Activated CD4-positive, alpha-beta T cell treated with anti-CD3 and anti-CD28 coated beads, Interleukin-2, amount 50 U/mL, for 4 hours (primary cell): ENCODE results near the gene KDM1A.

Source experiments
- DNase-seq, 2 experiments: peaks; one replicate each; pipeline ENCODE4 v3.0.0-alpha.2; 2020

The KDM1A gene

GRCh38 chr1:23079025-23079424 lies 59.8 kb downstream of the KDM1A start:
- DNase-seq, result no peak

- DNase-seq, result no peak
Observed at GRCh38 chr1:23080885-23081284, 61.6 kb downstream of the KDM1A start.

GRCh38 chr1:23081376-23081775 lies 62.1 kb downstream of the KDM1A start:
- DNase-seq, result no peak

- DNase-seq, result no peak
Observed at GRCh38 chr1:23083714-23084480, 64.6 kb downstream of the KDM1A start.

- DNase-seq, result no peak
Observed at GRCh38 chr1:23084880-23085279, 65.6 kb downstream of the KDM1A start.

- DNase-seq, result no peak
Observed at GRCh38 chr1:23085696-23086095, 66.4 kb downstream of the KDM1A start.

- no peak for DNase-seq
Observed at GRCh38 chr1:23088027-23088426, 68.8 kb downstream of the KDM1A start.

- DNase-seq, result no peak
Observed at GRCh38 chr1:23090056-23090455, 70.8 kb downstream of the KDM1A start.

GRCh38 chr1:23091545-23091944 lies 72.3 kb downstream of the KDM1A start:
- no peak for DNase-seq

GRCh38 chr1:23092447-23092846 lies 73.2 kb downstream of the KDM1A start:
- no peak for DNase-seq

- no peak for DNase-seq
Observed at GRCh38 chr1:23097316-23097715, 78.0 kb downstream of the KDM1A start.

GRCh38 chr1:23098463-23099170 lies 79.3 kb downstream of the KDM1A start:
- peak; percentile 52 to 57 for DNase-seq

- DNase-seq, result no peak
Observed at GRCh38 chr1:23099171-23099536, 79.9 kb downstream of the KDM1A start.

GRCh38 chr1:23100074-23100748 lies 80.9 kb downstream of the KDM1A start:
- DNase-seq, result peak in 1 of 2 experiments; percentile 8

GRCh38 chr1:23101101-23101827 lies 82.0 kb downstream of the KDM1A start:
- no peak for DNase-seq

- DNase-seq, result no peak
Observed at GRCh38 chr1:23101887-23102286, 82.6 kb downstream of the KDM1A start.

- DNase-seq, result no peak
Observed at GRCh38 chr1:23102289-23102688, 83.0 kb downstream of the KDM1A start.

- DNase-seq, result peak in 1 of 2 experiments; percentile 10
Observed at GRCh38 chr1:23103001-23103889, 84.0 kb downstream of the KDM1A start.

GRCh38 chr1:23108918-23109533 lies 89.8 kb downstream of the KDM1A start:
- peak in 1 of 2 experiments; percentile 27 for DNase-seq

- DNase-seq, result no peak
Observed at GRCh38 chr1:23110391-23110790, 91.1 kb downstream of the KDM1A start.
